GM12878 (cell line): Measurements from ENCODE around the gene CFAP45. TPM values are rescaled to one million over a fixed set of nuclear protein-coding genes. Genes with fewer than 3 reads are reported as not detected.

Experiments used
- ATF7 ChIP-seq: fragments of 450-650 bp; IDR thresholded peaks from 2 replicates; pipeline ENCODE4 v1.6.1; 2016; ENCODE audit warnings: low read depth, mild to moderate bottlenecking
- CBX3 ChIP-seq: fragments of 200-600 bp; sonication (generic); IDR thresholded peaks from 2 replicates; pipeline ENCODE4 v1.6.1; 2016; ENCODE audit warnings: low read depth, borderline replicate concordance
- CREM ChIP-seq: IDR thresholded peaks from 2 replicates; pipeline ENCODE4 v1.6.1; 2014; ENCODE audit warnings: antibody characterized with exemption, low read depth
- MEF2A ChIP-seq: IDR thresholded peaks from 2 replicates; pipeline ENCODE4 v1.6.1; 2011; ENCODE audit warnings: low read depth, mild to moderate bottlenecking, low read length, moderate library complexity; ENCODE audit not compliant: insufficient read depth
- MEF2B ChIP-seq: fragments of 450-650 bp; IDR thresholded peaks from 2 replicates; pipeline ENCODE4 v1.6.1; 2018; ENCODE audit warnings: mild to moderate bottlenecking, moderate library complexity; ENCODE audit not compliant: partially characterized antibody, poor library complexity, severe bottlenecking
- NBN ChIP-seq: fragments of 450-650 bp; IDR thresholded peaks from 2 replicates; pipeline ENCODE4 v1.6.1; 2016
- NFYA ChIP-seq: IDR thresholded peaks from 2 replicates; pipeline ENCODE4 v1.6.1; 2011; ENCODE audit warnings: low read depth, mild to moderate bottlenecking, low read length, improper control_type of control experiment, borderline replicate concordance
- NRF1 ChIP-seq: conservative IDR thresholded peaks from 2 replicates; pipeline ENCODE4 v1.6.1; 2011; ENCODE audit warnings: mild to moderate bottlenecking, low read depth, low read length, improper control_type of control experiment
- PRDM15 ChIP-seq: fragments of 450-650 bp; formaldehyde crosslinking; IDR thresholded peaks from 2 replicates; pipeline ENCODE4 v1.4.0; 2020; ENCODE audit warnings: mild to moderate bottlenecking, moderate library complexity
- SMAD5 ChIP-seq: IDR thresholded peaks from 2 replicates; pipeline ENCODE4 v1.6.1; 2016; ENCODE audit warnings: antibody characterized with exemption, low read depth
- TBL1XR1 ChIP-seq: IDR thresholded peaks from 2 replicates; pipeline ENCODE4 v1.6.1; 2012; ENCODE audit warnings: low read depth, low read length, improper control_type of control experiment
- USF1 ChIP-seq: IDR thresholded peaks from 2 replicates; pipeline ENCODE4 v1.6.1; 2011; ENCODE audit warnings: borderline replicate concordance, low read depth, mild to moderate bottlenecking, moderate library complexity, mixed read lengths, low read length; ENCODE audit not compliant: insufficient read depth; ENCODE audit errors: extremely low read length
- YBX1 ChIP-seq: fragments of 450-650 bp; IDR thresholded peaks from 2 replicates; pipeline ENCODE4 v1.6.1; 2016; ENCODE audit warnings: antibody characterized with exemption
- ZBTB33 ChIP-seq: fragments of 450-650 bp; IDR thresholded peaks from 2 replicates; pipeline ENCODE4 v1.6.1; 2017; ENCODE audit warnings: mild to moderate bottlenecking
- ZNF622 ChIP-seq: fragments of 450-650 bp; IDR thresholded peaks from 2 replicates; pipeline ENCODE4 v1.6.1; 2017; ENCODE audit warnings: mild to moderate bottlenecking, inconsistent platforms
- ZNF687 ChIP-seq: fragments of 450-650 bp; IDR thresholded peaks from 2 replicates; pipeline ENCODE4 v1.6.1; 2017; ENCODE audit warnings: mild to moderate bottlenecking, moderate library complexity
- polyA plus RNA-seq, 11 experiments: library from polyadenylated mRNA; depleted of rRNA in 4 of 11; unstranded in 6 of 11; stranded (reverse) in 5 of 11; fragments of >200 nt; fragmentation: Nextera tagmentation in 4 of 11; fragmentation: Illumina TruSeq in 1 of 11; extraction: Ambion mirVana in 4 of 11; extraction: Trizol in 1 of 11; gene quantifications; 1 replicate in 1 of 11; 2 replicates in 10 of 11; pipeline versions ENCODE4 v1.2.1 to v1.2.3, GENCODE V29; 2011 to 2016; ENCODE audit warnings: inconsistent platforms in 2 of 11, missing spikeins in 2 of 11, low read depth in 1 of 11
- total RNA-seq, 4 experiments: library from RNA; depleted of rRNA in 3 of 4; stranded (reverse); fragments of >200 nt in 3 of 4; fragmentation: Illumina TruSeq in 1 of 4; extraction: Trizol in 1 of 4; gene quantifications; 2 replicates each; pipeline versions ENCODE4 v1.2.1 to v1.2.3, GENCODE V29; 2013 to 2021

Gene CFAP45
- total and polyA plus RNA-seq, 10 of the 15 experiments (the other 5 are each of a cell fraction or from before 2014, with no cell fraction given), result 0.43 to 0.91 (median 0.67) TPM

GRCh38 chr1:159923203-159924024 is 23.4 kb upstream of the CFAP45 start (continued):
- no peak for TF ChIP-seq PRDM15 (CRISPR knock-in tag)
- no peak for TF ChIP-seq USF1
- TF ChIP-seq ZNF687, result 0 out of 2 replicates have a peak, but pooled peaks have one; percentile 30
- peak; percentile 62; the same call in 1 of the 2 replicates for TF ChIP-seq SMAD5
- TF ChIP-seq TBL1XR1, result peak; percentile 98
- TF ChIP-seq YBX1, result no peak
- peak; percentile 86 for TF ChIP-seq ATF7
- peak; percentile 61 for TF ChIP-seq CREM
- TF ChIP-seq MEF2B, result peak; percentile 72
- TF ChIP-seq NRF1, result no peak
- TF ChIP-seq ZNF622, result no peak
- no peak for TF ChIP-seq ZBTB33
- TF ChIP-seq NFYA, result no peak
- TF ChIP-seq CBX3, result no peak
- TF ChIP-seq NBN, result peak; percentile 95
- 0 out of 2 replicates have a peak, but pooled peaks have one; percentile 37 for TF ChIP-seq MEF2A
